HEK293 (cell line): ENCODE measurements around the gene LGALS7.

ENCODE experiments used
- CTCF ChIA-PET: fragments of 350-600 bp; formaldehyde crosslinking; extraction: SDS; loops from one replicate; lab custom pipeline; 2021; ENCODE audit warnings: antibody characterized with exemption; lab: Yijun Ruan, JAX
- POLR2A ChIA-PET: fragments of 300-600 bp; formaldehyde crosslinking; extraction: SDS; loops from one replicate; lab custom pipeline; 2020; ENCODE audit warnings: antibody characterized with exemption, inconsistent platforms; lab: Yijun Ruan, JAX
- H3K27ac ChIP-seq: fragments of 200-500 bp; sonication (Bioruptor generic); 2 replicates; pipeline ENCODE4 v1.5.1; 2014; ENCODE audit warnings: low read depth, low read length, control low read depth, inconsistent platforms; ENCODE audit errors: extremely low read depth
- H3K36me3 ChIP-seq, 2 experiments: fragments of 200-500 bp in 1 of 2; sonication (Bioruptor generic) in 1 of 2; 1 replicate in 1 of 2; 2 replicates in 1 of 2; pipeline ENCODE4 v1.5.1; 2014 to 2017; ENCODE audit warnings: inconsistent platforms in 2 of 2, low read length in 2 of 2; ENCODE audit not compliant: control insufficient read depth in 2 of 2, insufficient read depth in 1 of 2
- H3K4me1 ChIP-seq: fragments of 200-500 bp; sonication (Bioruptor generic); 2 replicates; pipeline ENCODE4 v1.5.1; 2014; ENCODE audit warnings: mild to moderate bottlenecking, low read length, inconsistent platforms; ENCODE audit not compliant: control insufficient read depth, insufficient read depth
- H3K4me3 ChIP-seq: 2 replicates; pipeline ENCODE4 v1.5.1; 2011; ENCODE audit warnings: low read depth, mild to moderate bottlenecking, control low read depth, low read length, moderate library complexity
- H3K9me3 ChIP-seq: fragments of 200-500 bp; sonication (Bioruptor generic); 2 replicates; pipeline ENCODE4 v1.5.1; 2014; ENCODE audit warnings: low read depth, low read length, inconsistent platforms; ENCODE audit not compliant: control insufficient read depth, insufficient read depth
- AEBP2 ChIP-seq: fragments of 450-650 bp; formaldehyde crosslinking; IDR thresholded peaks from 2 replicates; pipeline ENCODE4 v1.5.1; 2016; ENCODE audit warnings: missing biosample characterization, missing genetic modification characterization, borderline replicate concordance
- ELK4 ChIP-seq: IDR thresholded peaks from 2 replicates; pipeline ENCODE4 v1.6.1; 2011; ENCODE audit warnings: mild to moderate bottlenecking, low read depth, low read length, borderline replicate concordance
- FEZF1 ChIP-seq: fragments of 450-650 bp; formaldehyde crosslinking; IDR thresholded peaks from 2 replicates; pipeline ENCODE4 v1.5.1; 2016; ENCODE audit warnings: missing biosample characterization, missing genetic modification characterization
- GLIS2 ChIP-seq: fragments of 450-650 bp; formaldehyde crosslinking; IDR thresholded peaks from 2 replicates; pipeline ENCODE4 v1.5.1; 2016; ENCODE audit warnings: missing biosample characterization, missing genetic modification characterization
- KLF16 ChIP-seq: fragments of 450-650 bp; formaldehyde crosslinking; IDR thresholded peaks from 2 replicates; pipeline ENCODE4 v1.5.1; 2017; ENCODE audit warnings: missing biosample characterization, missing genetic modification characterization
- KLF8 ChIP-seq: fragments of 450-650 bp; formaldehyde crosslinking; IDR thresholded peaks from 2 replicates; pipeline ENCODE4 v1.5.1; 2016; ENCODE audit warnings: missing biosample characterization, missing genetic modification characterization
- MYNN ChIP-seq: fragments of 450-650 bp; formaldehyde crosslinking; IDR thresholded peaks from 2 replicates; pipeline ENCODE4 v1.5.1; 2016; ENCODE audit warnings: missing biosample characterization, missing genetic modification characterization, borderline replicate concordance
- PRDM1 ChIP-seq: fragments of 450-650 bp; formaldehyde crosslinking; IDR thresholded peaks from 2 replicates; pipeline ENCODE4; 2016; ENCODE audit warnings: missing biosample characterization, missing genetic modification characterization
- YY2 ChIP-seq: fragments of 450-650 bp; formaldehyde crosslinking; IDR thresholded peaks from 2 replicates; pipeline ENCODE4 v1.5.1; 2016; ENCODE audit warnings: missing biosample characterization, missing genetic modification characterization
- ZBTB8A ChIP-seq: fragments of 450-650 bp; formaldehyde crosslinking; IDR thresholded peaks from 2 replicates; pipeline ENCODE4 v1.5.1; 2016; ENCODE audit warnings: missing biosample characterization, missing genetic modification characterization
- ZNF112 ChIP-seq: fragments of 450-650 bp; formaldehyde crosslinking; IDR thresholded peaks from 2 replicates; pipeline ENCODE4 v1.5.0; 2017; ENCODE audit warnings: missing biosample characterization, missing genetic modification characterization
- ZNF114 ChIP-seq: fragments of 450-650 bp; formaldehyde crosslinking; IDR thresholded peaks from 2 replicates; pipeline ENCODE4 v1.5.0; 2017; ENCODE audit warnings: missing biosample characterization, missing genetic modification characterization
- ZNF148 ChIP-seq: fragments of 450-650 bp; formaldehyde crosslinking; IDR thresholded peaks from 2 replicates; pipeline ENCODE4 v1.5.0; 2017; ENCODE audit warnings: missing biosample characterization, missing genetic modification characterization, borderline replicate concordance
- ZNF157 ChIP-seq: fragments of 450-650 bp; formaldehyde crosslinking; IDR thresholded peaks from 2 replicates; pipeline ENCODE4 v1.5.1; 2016; ENCODE audit warnings: missing biosample characterization, missing genetic modification characterization
- ZNF175 ChIP-seq: fragments of 450-650 bp; formaldehyde crosslinking; IDR thresholded peaks from 2 replicates; pipeline ENCODE4 v1.5.1; 2016; ENCODE audit warnings: missing biosample characterization, missing genetic modification characterization
- ZNF223 ChIP-seq: fragments of 450-650 bp; formaldehyde crosslinking; IDR thresholded peaks from 2 replicates; pipeline ENCODE4 v1.5.1; 2016; ENCODE audit warnings: missing biosample characterization, missing genetic modification characterization
- ZNF248 ChIP-seq: fragments of 450-650 bp; formaldehyde crosslinking; IDR thresholded peaks from 2 replicates; pipeline ENCODE4 v1.5.1; 2017; ENCODE audit warnings: missing biosample characterization, missing genetic modification characterization
- ZNF26 ChIP-seq: fragments of 450-650 bp; formaldehyde crosslinking; IDR thresholded peaks from 2 replicates; pipeline ENCODE4 v1.5.1; 2016; ENCODE audit warnings: missing biosample characterization, missing genetic modification characterization
- ZNF302 ChIP-seq: fragments of 450-650 bp; formaldehyde crosslinking; IDR thresholded peaks from 2 replicates; pipeline ENCODE4 v1.5.1; 2016; ENCODE audit warnings: missing biosample characterization, missing genetic modification characterization, low read depth
- ZNF324 ChIP-seq: fragments of 450-650 bp; formaldehyde crosslinking; IDR thresholded peaks from 2 replicates; pipeline ENCODE4 v1.5.1; 2016; ENCODE audit warnings: missing biosample characterization, missing genetic modification characterization
- ZNF416 ChIP-seq: fragments of 450-650 bp; formaldehyde crosslinking; IDR thresholded peaks from 2 replicates; pipeline ENCODE4 v1.5.1; 2016; ENCODE audit warnings: missing biosample characterization, missing genetic modification characterization
- ZNF433 ChIP-seq: fragments of 450-650 bp; formaldehyde crosslinking; IDR thresholded peaks from 2 replicates; pipeline ENCODE4 v1.5.1; 2016; ENCODE audit warnings: missing biosample characterization, missing genetic modification characterization, low read depth
- ZNF521 ChIP-seq: fragments of 450-650 bp; formaldehyde crosslinking; IDR thresholded peaks from 2 replicates; pipeline ENCODE4 v1.5.1; 2017; ENCODE audit warnings: missing biosample characterization, mild to moderate bottlenecking, missing genetic modification characterization
- ZNF560 ChIP-seq: fragments of 450-650 bp; formaldehyde crosslinking; IDR thresholded peaks from 2 replicates; pipeline ENCODE4 v1.5.1; 2017; ENCODE audit warnings: missing biosample characterization, missing genetic modification characterization, borderline replicate concordance
- ZNF571 ChIP-seq: fragments of 450-650 bp; formaldehyde crosslinking; IDR thresholded peaks from 2 replicates; pipeline ENCODE4 v1.5.0; 2017; ENCODE audit warnings: missing biosample characterization, missing genetic modification characterization
- ZNF600 ChIP-seq: fragments of 450-650 bp; formaldehyde crosslinking; IDR thresholded peaks from 2 replicates; pipeline ENCODE4 v1.5.1; 2016; ENCODE audit warnings: missing biosample characterization, missing genetic modification characterization
- ZNF621 ChIP-seq: fragments of 450-650 bp; formaldehyde crosslinking; IDR thresholded peaks from 2 replicates; pipeline ENCODE4 v1.5.1; 2017; ENCODE audit warnings: missing biosample characterization, missing genetic modification characterization
- ZNF76 ChIP-seq: fragments of 450-650 bp; formaldehyde crosslinking; IDR thresholded peaks from 2 replicates; pipeline ENCODE4; 2016; ENCODE audit warnings: low read depth, missing biosample characterization, missing genetic modification characterization, borderline replicate concordance
- ZNF776 ChIP-seq: fragments of 450-650 bp; formaldehyde crosslinking; IDR thresholded peaks from 2 replicates; pipeline ENCODE4 v1.5.0; 2017; ENCODE audit warnings: missing biosample characterization, missing genetic modification characterization, borderline replicate concordance
- ZSCAN16 ChIP-seq: fragments of 450-650 bp; formaldehyde crosslinking; IDR thresholded peaks from 2 replicates; pipeline ENCODE4 v1.5.1; 2016; ENCODE audit warnings: missing biosample characterization, missing genetic modification characterization
- ZSCAN4 ChIP-seq: fragments of 450-650 bp; formaldehyde crosslinking; IDR thresholded peaks from 2 replicates; pipeline ENCODE4 v1.5.1; 2017; ENCODE audit warnings: missing biosample characterization, missing genetic modification characterization

The LGALS7 gene

GRCh38 chr19:38800577-38801347 is 27.4 kb upstream of the LGALS7 start:
- Histone ChIP-seq H3K9me3 (no peaks in the 10 kb centered on the region; the same call in 1 of the 2 replicates), H3K36me3 (no peaks in the 10 kb centered on the region; a peak in 1 of 3 replicates), H3K27ac (no peak overlapping the region), H3K4me1 (no peaks in the 10 kb centered on the region), H3K4me3 (no peak overlapping the region)
- ChIA-PET POLR2A (interaction anchor here (0.9 kb wide), 1 partner anchor 35 kb away, joined by 3 read pairs; no protein-coding TSS in a partner anchor), CTCF (interaction anchor here (0.5 to 2.3 kb wide), 4 partner anchors 17 to 87 kb away, joined by 3 to 10 read pairs (median 8); no protein-coding TSS in a partner anchor)
- TF ChIP-seq ZNF416 (tag by site-specific recombination), result peak; percentile 61; the same call in 1 of the 2 replicates
- TF ChIP-seq ZNF223 (tag by site-specific recombination), result no peak
- 0 out of 2 replicates have a peak, but pooled peaks have one; percentile 57 for TF ChIP-seq ZNF776 (tag by site-specific recombination)
- no peak for TF ChIP-seq ZBTB8A
- TF ChIP-seq ZSCAN4 (tag by site-specific recombination), result no peak
- TF ChIP-seq AEBP2, result no peak
- TF ChIP-seq ZNF521 (tag by site-specific recombination), result peak; percentile 73
- TF ChIP-seq PRDM1 (tag by site-specific recombination), result peak; percentile 43
- 0 out of 2 replicates have a peak, but pooled peaks have one; percentile 18 for TF ChIP-seq ZNF157 (tag by site-specific recombination)
- TF ChIP-seq ZNF26 (tag by site-specific recombination), result peak; percentile 49; the same call in 1 of the 2 replicates
- no peak for TF ChIP-seq KLF8 (tag by site-specific recombination)
- TF ChIP-seq ZNF560 (tag by site-specific recombination), result no peak
- TF ChIP-seq ZNF433 (tag by site-specific recombination), result no peak
- no peak for TF ChIP-seq ZNF324 (tag by site-specific recombination)
- no peak for TF ChIP-seq ZNF600 (tag by site-specific recombination)
- TF ChIP-seq ZNF175 (tag by site-specific recombination), result no peak
- TF ChIP-seq ZNF114 (tag by site-specific recombination), result peak; percentile 89
- peak; percentile 78; the same call in 1 of the 2 replicates for TF ChIP-seq ZNF571 (tag by site-specific recombination)
- TF ChIP-seq YY2 (tag by site-specific recombination), result peak; percentile 64; the same call in 1 of the 2 replicates
- TF ChIP-seq ZNF621 (tag by site-specific recombination), result peak; percentile 58; the same call in 1 of the 2 replicates
- no peak for TF ChIP-seq FEZF1 (tag by site-specific recombination)
- TF ChIP-seq ZNF76 (tag by site-specific recombination), result no peak
- TF ChIP-seq GLIS2, result no peak
- TF ChIP-seq MYNN (tag by site-specific recombination), result no peak
- peak; percentile 51; the same call in 1 of the 2 replicates for TF ChIP-seq ZNF148 (tag by site-specific recombination)
- no peak for TF ChIP-seq KLF16 (tag by site-specific recombination)
- peak; percentile 80; the same call in 1 of the 2 replicates for TF ChIP-seq ZNF248
- no peak for TF ChIP-seq ZNF302 (tag by site-specific recombination)
- TF ChIP-seq ZNF112, result 0 out of 2 replicates have a peak, but pooled peaks have one; percentile 17
- TF ChIP-seq ZSCAN16 (tag by site-specific recombination), result no peak
- no peak for TF ChIP-seq ELK4
